H1 (cell line): ENCODE measurements around the gene TBC1D22A. TPM values are rescaled to one million over a fixed set of nuclear protein-coding genes. Genes with fewer than 3 reads are reported as not detected.

ENCODE experiments used
- CTCF ChIA-PET: fragments of 300-600 bp; sonication (Branson Sonifier 250); formaldehyde crosslinking; loops from one replicate; lab custom pipeline; 2021; ENCODE audit not compliant: partially characterized antibody; lab: Charles Lee
- POLR2A ChIA-PET: fragments of 300-600 bp; sonication (Branson Sonifier 250); formaldehyde crosslinking; loops from one replicate; lab custom pipeline; 2021; ENCODE audit warnings: inconsistent platforms; ENCODE audit not compliant: partially characterized antibody; lab: Charles Lee
- DNase-seq, 2 experiments: peaks; one replicate each; pipeline versions ENCODE4 v3.0.0 to v3.0.0-alpha.2; 2010 to 2022; ENCODE audit warnings: low spot score in 2 of 2, low read depth in 1 of 2, mixed read lengths in 1 of 2
- FAIRE-seq: peaks from 2 replicates; lab custom pipeline; 2011; peaks lifted over from hg19 to GRCh38; lab: Jason Lieb, UNC
- H2AFZ ChIP-seq: 2 replicates; pipeline ENCODE4 v1.8.1; 2012; ENCODE audit warnings: low read length, inconsistent platforms
- H2AK5ac ChIP-seq: 2 replicates; pipeline ENCODE4 v1.6.1; 2013; ENCODE audit warnings: low read depth, low read length
- H2BK120ac ChIP-seq: replicated peaks from 2 replicates; pipeline ENCODE3; 2013; ENCODE audit warnings: low read depth, low read length, inconsistent platforms
- H2BK12ac ChIP-seq: 2 replicates; pipeline ENCODE4 v1.6.1; 2013; ENCODE audit warnings: low read depth, low read length
- H2BK15ac ChIP-seq: 2 replicates; pipeline ENCODE4 v1.6.1; 2013; ENCODE audit warnings: low read length
- H2BK20ac ChIP-seq: 2 replicates; pipeline ENCODE4 v1.6.1; 2013; ENCODE audit warnings: low read length
- H2BK5ac ChIP-seq: 2 replicates; pipeline ENCODE4 v1.6.1; 2013; ENCODE audit warnings: low read depth, low read length
- H3K14ac ChIP-seq: 2 replicates; pipeline ENCODE4 v1.6.1; 2013; ENCODE audit warnings: inconsistent platforms; ENCODE audit not compliant: insufficient read length
- H3K18ac ChIP-seq: 2 replicates; pipeline ENCODE4 v1.6.1; 2013; ENCODE audit warnings: low read length; ENCODE audit errors: extremely low read depth
- H3K23ac ChIP-seq: 2 replicates; pipeline ENCODE4 v1.6.1; 2013; ENCODE audit warnings: inconsistent platforms; ENCODE audit not compliant: insufficient read length
- H3K23me2 ChIP-seq: 2 replicates; pipeline ENCODE4 v1.6.1; 2013; ENCODE audit warnings: low read depth, low read length
- H3K27ac ChIP-seq: 2 replicates; pipeline ENCODE4 v1.6.1; 2011; ENCODE audit warnings: low read depth, low read length, inconsistent platforms
- H3K27me3 ChIP-seq, 4 experiments: replicated peaks in 1 of 4; 1 replicate in 1 of 4; 2 replicates in 3 of 4; pipeline versions ENCODE4 v1.6.1 to v1.8.1; 2011 to 2013; ENCODE audit warnings: low read length in 3 of 4, mild to moderate bottlenecking in 3 of 4, inconsistent platforms in 2 of 4, mixed read lengths in 2 of 4, moderate library complexity in 1 of 4; ENCODE audit not compliant: control insufficient read depth in 3 of 4, insufficient read depth in 3 of 4; ENCODE audit errors: extremely low read depth in 1 of 4
- H3K36me3 ChIP-seq, 4 experiments: 2 replicates each; pipeline versions ENCODE4 v1.6.1 to v1.8.1; 2011 to 2013; ENCODE audit warnings: mild to moderate bottlenecking in 4 of 4, low read length in 3 of 4, moderate library complexity in 2 of 4, control low read depth in 1 of 4, inconsistent platforms in 1 of 4; ENCODE audit not compliant: insufficient read depth in 4 of 4, control insufficient read depth in 2 of 4
- H3K4ac ChIP-seq: replicated peaks from 2 replicates; pipeline ENCODE3; 2013; ENCODE audit warnings: low read length, low read depth, mixed read lengths, inconsistent platforms; ENCODE audit not compliant: insufficient read length
- H3K4me1 ChIP-seq, 4 experiments: replicated peaks in 1 of 4; 1 replicate in 1 of 4; 2 replicates in 3 of 4; pipeline versions ENCODE4 v1.6.1 to v1.8.1; 2011 to 2013; ENCODE audit warnings: low read length in 3 of 4, inconsistent platforms in 2 of 4, mixed read lengths in 1 of 4; ENCODE audit not compliant: insufficient read depth in 4 of 4, control insufficient read depth in 3 of 4
- H3K4me2 ChIP-seq, 2 experiments: 2 replicates each; pipeline versions ENCODE4 v1.6.1 to v1.8.1; 2011 to 2013; ENCODE audit warnings: low read depth in 2 of 2, low read length in 2 of 2, control low read depth in 1 of 2, inconsistent platforms in 1 of 2, mild to moderate bottlenecking in 1 of 2; ENCODE audit not compliant: insufficient read depth in 1 of 2
- H3K4me3 ChIP-seq, 4 experiments: fragments of 200-600, 300-600 bp in 1 of 4; sonication (generic), shearing (Covaris generic), sonication (Bioruptor Twin) in 1 of 4; 2 replicates each; pipeline versions ENCODE4 v1.5.1 to v1.8.1; 2011 to 2016; ENCODE audit warnings: low read length in 4 of 4, low read depth in 3 of 4, control low read depth in 2 of 4, inconsistent platforms in 2 of 4, mild to moderate bottlenecking in 2 of 4, mixed read lengths in 1 of 4, moderate library complexity in 1 of 4; ENCODE audit not compliant: insufficient read depth in 2 of 4; ENCODE audit errors: extremely low read depth in 1 of 4
- H3K56ac ChIP-seq: replicated peaks from 2 replicates; pipeline ENCODE3; 2013; ENCODE audit warnings: low read depth, mild to moderate bottlenecking, mixed read lengths, low read length, inconsistent platforms; ENCODE audit not compliant: insufficient read length
- H3K79me1 ChIP-seq: 2 replicates; pipeline ENCODE4 v1.6.1; 2013; ENCODE audit warnings: low read depth, low read length, control low read depth
- H3K79me2 ChIP-seq, 2 experiments: 2 replicates each; pipeline versions ENCODE4 v1.6.1 to v1.8.1; 2012 to 2013; ENCODE audit warnings: low read length in 2 of 2, mild to moderate bottlenecking in 2 of 2, inconsistent platforms in 1 of 2; ENCODE audit not compliant: insufficient read depth in 2 of 2, control insufficient read depth in 1 of 2
- H3K9ac ChIP-seq, 4 experiments: replicated peaks in 1 of 4; 1 replicate in 1 of 4; 2 replicates in 3 of 4; pipeline versions ENCODE4 v1.6.1 to v1.8.1; 2011 to 2013; ENCODE audit warnings: low read depth in 3 of 4, low read length in 3 of 4, control low read depth in 2 of 4, mild to moderate bottlenecking in 2 of 4, moderate library complexity in 2 of 4, inconsistent platforms in 1 of 4; ENCODE audit errors: extremely low read depth in 1 of 4
- H3K9me3 ChIP-seq, 2 experiments: 2 replicates each; pipeline versions ENCODE4 v1.6.1 to v1.8.1; 2012 to 2013; ENCODE audit warnings: mild to moderate bottlenecking in 2 of 2, moderate library complexity in 2 of 2, control low read depth in 1 of 2, inconsistent platforms in 1 of 2, low read depth in 1 of 2, low read length in 1 of 2, mixed read lengths in 1 of 2; ENCODE audit not compliant: insufficient read depth in 2 of 2
- H4K20me1 ChIP-seq, 2 experiments: replicated peaks in 1 of 2; 2 replicates each; pipeline versions ENCODE3 to v1.8.1; 2011 to 2013; ENCODE audit warnings: inconsistent platforms in 2 of 2, low read length in 2 of 2, mild to moderate bottlenecking in 1 of 2; ENCODE audit not compliant: insufficient read depth in 2 of 2, control insufficient read depth in 1 of 2
- H4K5ac ChIP-seq: 2 replicates; pipeline ENCODE4 v1.6.1; 2013; ENCODE audit warnings: low read length, low read depth, mixed read lengths, inconsistent platforms; ENCODE audit not compliant: insufficient read length
- H4K8ac ChIP-seq: 2 replicates; pipeline ENCODE4 v1.8.0; 2013; ENCODE audit warnings: mild to moderate bottlenecking, moderate library complexity, low read length, inconsistent platforms; ENCODE audit not compliant: insufficient read depth; ENCODE audit errors: extremely low read depth
- H4K91ac ChIP-seq: replicated peaks from 2 replicates; pipeline ENCODE3; 2013; ENCODE audit warnings: low read length, mixed read lengths, inconsistent platforms; ENCODE audit not compliant: insufficient read length
- ATF3 ChIP-seq: IDR thresholded peaks from 2 replicates; pipeline ENCODE4 v1.6.1; 2011; ENCODE audit warnings: low read depth, mild to moderate bottlenecking, low read length; ENCODE audit not compliant: insufficient read depth
- BCL11A ChIP-seq, 2 experiments: IDR thresholded peaks; one replicate each; pipeline ENCODE4 v1.6.1; 2011; ENCODE audit warnings: low read depth in 2 of 2, low read length in 2 of 2, mild to moderate bottlenecking in 2 of 2
- CREB1 ChIP-seq: IDR thresholded peaks from 2 replicates; pipeline ENCODE4 v1.6.1; 2012; ENCODE audit warnings: inconsistent platforms
- KDM5A ChIP-seq: fragments of 200-600 bp; IDR thresholded peaks from 2 replicates; pipeline ENCODE4 v1.7.1; 2012; ENCODE audit warnings: mild to moderate bottlenecking, low read length, inconsistent platforms, mixed read lengths
- NRF1 ChIP-seq: IDR thresholded peaks from 2 replicates; pipeline ENCODE4 v1.6.1; 2011; ENCODE audit warnings: mild to moderate bottlenecking, low read depth, low read length, improper control_type of control experiment
- PHF8 ChIP-seq: fragments of 200-600 bp; sonication (generic); conservative IDR thresholded peaks from 2 replicates; pipeline ENCODE4 v1.7.1; 2012; ENCODE audit warnings: low read depth, mild to moderate bottlenecking, inconsistent platforms, low read length, moderate library complexity
- RNF2 ChIP-seq: fragments of 200-900, 300-1000 bp; sonication (generic); IDR thresholded peaks from 2 replicates; pipeline ENCODE4 v1.7.1; 2016; ENCODE audit warnings: borderline replicate concordance, low read depth, mild to moderate bottlenecking, antibody characterized with exemption, low read length; ENCODE audit not compliant: poor library complexity, severe bottlenecking; ENCODE audit errors: missing control alignments
- SIN3A ChIP-seq, 2 experiments: IDR thresholded peaks in 1 of 2; conservative IDR thresholded peaks in 1 of 2; 2 replicates each; pipeline ENCODE4 v1.6.1; 2011 to 2012; ENCODE audit warnings: low read length in 2 of 2, improper control_type of control experiment in 1 of 2, low read depth in 1 of 2, mild to moderate bottlenecking in 1 of 2
- SP4 ChIP-seq: IDR thresholded peaks from 2 replicates; pipeline ENCODE4 v1.6.1; 2012; ENCODE audit warnings: low read length, inconsistent platforms
- SRF ChIP-seq: IDR thresholded peaks from 2 replicates; pipeline ENCODE4 v1.6.1; 2011; ENCODE audit warnings: mild to moderate bottlenecking, low read depth, low read length, moderate library complexity
- SUZ12 ChIP-seq: fragments of 200-600 bp; sonication (generic); IDR thresholded peaks from 2 replicates; pipeline ENCODE4 v1.6.1; 2012; ENCODE audit warnings: mild to moderate bottlenecking, inconsistent platforms, low read length, moderate library complexity, mixed read lengths
- TEAD4 ChIP-seq: IDR thresholded peaks from 2 replicates; pipeline ENCODE4 v1.6.1; 2012; ENCODE audit warnings: low read depth, low read length, inconsistent platforms, mixed read lengths
- WGBS, 2 experiments: shearing (Covaris generic) in 1 of 2; methylation state at CpG; one replicate each; pipeline versions ENCODE4 v1.1.6 to v1.1.7; 2013 to 2015; ENCODE audit warnings: low lambda C conversion rate in 2 of 2, mixed read lengths in 2 of 2, inconsistent platforms in 1 of 2, low coverage in 1 of 2, missing lambda C conversion rate in 1 of 2; ENCODE audit not compliant: insufficient replicate concordance in 2 of 2, insufficient coverage in 1 of 2, insufficient read length in 1 of 2; ENCODE audit errors: extremely low coverage in 1 of 2, missing lambda C conversion rate in 1 of 2; 5-methylcytosine and 5-hydroxymethylcytosine counted together
- polyA plus RNA-seq, 7 experiments: library from polyadenylated mRNA; depleted of rRNA in 3 of 7; stranded (reverse) in 5 of 7; unstranded in 2 of 7; fragments of >200 nt in 5 of 7; fragments of 200-250 nt in 2 of 7; gene quantifications; 1 replicate in 5 of 7; 2 replicates in 1 of 7; 4 replicates in 1 of 7; pipeline versions ENCODE4 v1.2.1 to v1.2.3, GENCODE V29; 2011 to 2013; ENCODE audit warnings: missing spikeins in 2 of 7, mixed read lengths in 2 of 7
- total RNA-seq: library from RNA; stranded (reverse); fragmentation: NEBNext Ultra II Directional; extraction: Animal tissue kit (Norgen Biotek cat#: 25700); gene quantifications from 2 replicates; pipeline ENCODE4 v1.2.1, GENCODE V29; 2021

The TBC1D22A gene
- total and polyA plus RNA-seq, 2 of the 8 experiments (the other 6 are each of a cell fraction or from before 2014, with no cell fraction given), result 11.9 to 18.4 TPM

GRCh38 chr22:47221840-47222615, 459.6 kb downstream of the TBC1D22A start:
- Histone ChIP-seq H3K36me3 (no peaks in the 10 kb centered on the region), H3K79me1 (no peaks in the 10 kb centered on the region), H3K27me3 (no peaks in the 10 kb centered on the region), H3K23me2 (no peaks in the 10 kb centered on the region), H2AFZ (no peak overlapping the region), H3K14ac (no peak overlapping the region), H3K4me2 (no peak overlapping the region), H2BK120ac (no peak overlapping the region), H3K9ac (no peak overlapping the region), H3K18ac (no peak overlapping the region), H3K23ac (no peak overlapping the region), H2BK15ac (no peak overlapping the region), H3K56ac (no peak overlapping the region), H2BK5ac (no peak overlapping the region), H3K4me1 (no peaks in the 10 kb centered on the region), H4K8ac (no peak overlapping the region), H2AK5ac (no peak overlapping the region), H3K4ac (no peak overlapping the region), H3K79me2 (no peaks in the 10 kb centered on the region), H3K9me3 (peaks cover 63 to 70% of the 10 kb centered on the region in 2 experiments), H2BK20ac (no peak overlapping the region), H4K91ac (no peak overlapping the region), H4K5ac (no peak overlapping the region), H3K27ac (no peak overlapping the region), H2BK12ac (no peak overlapping the region), H4K20me1 (no peaks in the 10 kb centered on the region), H3K4me3 (no peak overlapping the region)
- 82% methylated on average over 20 of the region's 20 CpGs; no CpG with 5 or more reads in 1 of the 2 experiments for WGBS, 2 experiments
- no peak for FAIRE-seq
- ChIA-PET POLR2A (no interaction called here), CTCF (no interaction called here)
- peak in 1 of 2 experiments; percentile 10 for DNase-seq
- TF ChIP-seq CREB1 (no peak), PHF8 (no peak), SUZ12 (no peak), TEAD4 (no peak), NRF1 (no peak), RNF2 (no peak), SIN3A (conservative IDR thresholded peaks at IDR 0.05 in 1 of 2, IDR thresholded peaks at IDR 0.05 in 1 of 2; ENCODE audit: low read depth in 1 of 2, low read length in 2 of 2) (no peak), SRF (no peak), ATF3 (no peak), BCL11A (IDR thresholded peaks at IDR 0.05; ENCODE audit: low read depth in 2 of 2, low read length in 2 of 2) (no peak), SP4 (no peak), KDM5A (no peak)
